HG02588 (cell line): ENCODE measurements around the gene VWA7.

Source experiments
- ATAC-seq: cut with Tn5 transposase; IDR thresholded peaks from one replicate; pipeline ENCODE4 v1.9.1; 2021; ENCODE audit warnings: mild to moderate bottlenecking, moderate library complexity; ENCODE audit not compliant: unreplicated experiment

Gene VWA7

GRCh38 chr6:31733734-31734133 lies 43.4 kb downstream of the VWA7 start:
- no peak for ATAC-seq

- no peak for ATAC-seq
Measured at GRCh38 chr6:31732029-31732428, 45.1 kb downstream of the VWA7 start.

- no peak for ATAC-seq
Measured at GRCh38 chr6:31730631-31731086, 46.5 kb downstream of the VWA7 start.

DNA sequence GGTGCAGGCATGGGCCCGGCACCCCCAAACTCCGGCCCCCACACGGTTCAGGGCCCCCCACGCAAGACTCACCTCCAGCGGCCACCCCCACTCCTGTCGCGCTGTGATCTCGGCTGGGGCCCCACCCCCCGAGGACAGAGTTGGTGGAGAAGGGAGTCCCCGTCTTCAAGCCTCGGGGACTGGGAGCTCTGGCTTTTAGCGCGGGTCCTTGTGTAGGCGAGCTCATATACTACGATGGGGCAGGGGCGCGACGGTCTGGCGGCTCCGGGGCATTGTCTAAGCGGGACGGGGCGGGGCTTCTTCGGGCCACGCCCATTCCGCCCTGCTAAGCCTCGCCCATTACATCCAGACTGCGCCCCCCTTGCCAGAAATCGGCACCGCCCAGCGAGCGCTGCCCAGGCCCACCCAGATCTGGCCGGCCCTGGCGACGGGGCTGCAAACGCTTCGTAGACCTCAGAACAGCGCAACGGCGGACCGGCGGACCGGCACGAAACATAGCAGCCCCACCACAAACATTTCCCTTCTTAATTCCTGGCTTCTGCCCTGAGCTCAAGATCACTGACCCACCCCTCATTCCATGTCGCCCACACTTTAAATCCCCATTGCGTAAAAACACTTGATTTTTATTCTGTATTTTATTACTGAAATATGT lies 47.0 kb downstream of the VWA7 start:
- no peak for ATAC-seq

- ATAC-seq, result no peak
Measured at GRCh38 chr6:31729515-31729978, 47.6 kb downstream of the VWA7 start.

- ATAC-seq, result no peak
Measured at GRCh38 chr6:31728767-31729514, 48.2 kb downstream of the VWA7 start, which contains the start of gene DDAH2. DDAH2 (minus strand) TSS chr6:31729299; CDS start chr6:31729161, 138 bp downstream.

- no peak for ATAC-seq
Measured at GRCh38 chr6:31727717-31728671, 49.1 kb downstream of the VWA7 start.

DNA sequence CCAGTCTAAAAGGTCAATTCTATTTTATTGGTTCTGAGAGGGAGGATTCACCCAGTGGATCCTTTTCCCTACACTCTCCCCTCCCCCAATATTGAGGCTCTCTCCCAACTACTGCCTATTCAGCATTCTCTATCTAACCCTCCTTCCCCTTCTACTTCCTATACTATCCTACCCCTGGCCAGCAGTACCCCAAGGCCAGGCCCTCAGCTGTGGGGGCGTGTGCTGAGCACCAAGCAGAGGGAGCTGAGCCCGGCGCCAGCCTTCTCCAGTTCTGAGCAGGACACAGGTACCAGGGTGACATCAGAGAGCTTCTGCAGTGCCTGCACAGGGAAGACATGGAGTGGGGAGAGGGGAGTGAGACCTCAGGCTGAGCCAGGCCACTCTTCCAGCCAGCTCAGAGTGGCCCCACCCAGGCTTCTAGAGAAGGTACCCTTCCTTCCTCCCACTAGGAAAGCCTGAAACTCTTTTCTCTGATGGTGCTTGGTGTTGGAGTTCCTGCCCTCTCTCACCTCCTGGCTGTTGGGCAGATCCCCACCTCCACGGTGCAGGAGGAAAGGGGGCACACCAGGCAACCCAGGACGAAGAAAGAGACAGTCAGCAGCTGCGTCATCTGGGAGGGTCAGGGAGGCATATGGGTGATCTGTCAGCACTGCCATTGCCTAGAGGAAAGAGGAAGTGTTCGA lies 50.0 kb downstream of the VWA7 start:
- ATAC-seq, result no peak

- ATAC-seq, result no peak
Measured at GRCh38 chr6:31725502-31726350, 51.4 kb downstream of the VWA7 start.

- ATAC-seq, result no peak
Measured at GRCh38 chr6:31723980-31724691, 53.0 kb downstream of the VWA7 start.

GRCh38 chr6:31723245-31723979 lies 53.7 kb downstream of the VWA7 start, which contains the start of gene MPIG6B:
MPIG6B (plus strand) TSS chr6:31723373; CDS start chr6:31723384, 11 bp downstream.
- no peak for ATAC-seq

DNA sequence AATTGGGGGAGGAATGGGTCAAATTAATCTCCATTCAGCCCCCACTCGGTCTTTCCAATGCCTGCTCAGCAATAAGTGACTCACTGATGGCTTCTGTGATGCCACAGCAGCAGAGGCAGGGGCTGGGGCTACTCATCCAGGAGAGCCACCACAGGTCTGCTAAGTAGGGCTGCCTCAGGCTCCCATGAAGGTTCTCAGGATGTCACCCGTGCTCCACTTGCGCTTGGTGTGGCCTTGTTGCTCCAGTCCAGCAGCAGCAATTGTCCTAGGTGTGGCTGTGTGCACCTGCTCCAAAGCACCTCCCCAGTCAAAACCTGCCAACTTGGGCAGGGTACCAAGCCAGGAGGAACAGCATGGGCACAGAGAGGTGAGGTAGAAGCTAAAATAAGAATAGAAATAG lies 55.0 kb downstream of the VWA7 start:
- no peak for ATAC-seq

DNA sequence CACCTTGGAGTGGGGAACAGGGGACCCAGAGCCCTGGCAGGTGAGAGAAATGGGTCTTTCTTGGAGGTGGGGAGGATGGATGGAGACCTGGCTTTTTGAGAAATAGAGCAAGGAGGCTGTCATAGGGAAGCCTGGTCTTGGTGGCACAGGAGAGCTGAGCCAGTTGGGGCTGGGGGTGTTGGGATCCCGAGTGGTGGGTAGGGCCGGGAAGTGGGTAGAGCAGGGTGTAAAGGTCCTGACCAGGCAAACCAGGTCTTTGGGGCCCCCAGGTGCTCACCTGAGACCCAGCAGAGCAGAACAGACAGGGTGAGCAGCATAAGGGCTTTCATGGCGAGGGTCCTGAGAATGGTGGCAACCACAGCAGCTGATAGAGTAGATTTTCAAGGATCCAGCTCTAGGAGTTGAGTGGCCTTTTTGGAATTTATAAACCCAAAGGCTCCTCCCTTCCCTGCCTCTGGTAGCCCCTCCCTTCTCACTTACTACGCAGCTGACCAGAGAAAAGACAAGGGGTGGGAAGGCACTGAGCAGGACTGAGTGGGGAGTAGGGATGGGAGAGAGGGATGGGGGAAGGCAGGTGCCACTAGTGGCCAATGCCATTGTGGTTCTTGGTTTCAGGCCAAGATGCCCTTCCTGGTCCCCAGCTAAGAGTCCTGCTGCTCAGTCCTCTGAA lies 55.6 kb downstream of the VWA7 start, which contains the start of gene LY6G6C:
Gene LY6G6C, minus strand, starts transcription at position 396 of the 670 bp plus-strand sequence. Its CDS starts 67 bp downstream, at position 329.
- ATAC-seq, result no peak

DNA sequence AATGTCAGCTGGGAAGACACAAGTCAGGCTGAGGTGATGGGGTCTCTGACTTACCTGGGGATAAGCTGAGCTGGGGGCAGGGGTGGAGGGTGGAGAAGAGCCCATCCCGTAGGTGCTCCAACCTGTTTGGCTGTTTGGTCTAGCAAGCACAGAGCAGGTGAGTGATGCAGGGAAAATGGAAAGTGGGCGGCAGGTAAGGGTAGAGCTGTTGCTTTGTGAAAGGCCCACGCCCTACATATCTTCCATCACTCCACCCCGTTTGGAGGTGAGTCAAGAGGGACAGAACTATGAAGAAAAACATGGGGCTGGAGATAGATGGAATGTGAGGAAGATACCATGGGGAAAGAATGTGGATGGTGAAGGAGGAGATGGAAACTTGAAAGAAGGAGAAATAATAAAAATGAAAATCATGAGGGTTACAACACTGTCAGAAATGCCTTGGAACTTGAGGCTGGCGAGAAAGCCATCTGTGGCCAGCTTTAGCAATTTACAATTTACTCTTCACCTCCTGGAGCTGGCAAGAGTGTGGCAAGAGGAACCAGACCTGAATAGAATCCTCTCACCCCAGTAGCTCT lies 56.8 kb downstream of the VWA7 start:
- no peak for ATAC-seq

- ATAC-seq, result no peak
Measured at GRCh38 chr6:31719001-31719400, 58.1 kb downstream of the VWA7 start.

DNA sequence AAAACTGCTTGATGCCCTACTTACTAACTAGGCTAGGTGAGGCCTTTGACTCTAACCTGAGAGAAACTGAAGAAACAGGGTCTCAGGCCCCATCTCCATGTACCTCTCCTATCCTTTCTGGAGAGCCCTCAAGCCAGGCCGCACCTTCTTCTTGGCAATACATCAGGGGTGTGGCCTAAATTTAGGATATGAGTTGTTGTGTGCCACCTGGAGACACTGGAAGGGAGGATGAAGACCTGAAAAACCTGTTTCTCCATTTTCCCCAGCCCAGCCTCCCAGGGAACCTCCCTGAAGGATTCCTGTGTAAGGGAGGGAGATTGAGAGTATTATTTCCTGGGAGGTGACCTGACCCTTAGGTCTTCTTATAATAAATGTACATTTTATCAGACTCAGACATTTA lies 58.9 kb downstream of the VWA7 start:
- ATAC-seq, result no peak
